ENCODE data around the gene KCNE4. TPM values are rescaled to one million over a fixed set of nuclear protein-coding genes. Genes with fewer than 3 reads are reported as not detected.

Gene KCNE4
- total RNA-seq, 4 donors from 2014 or later: 8.2 to 12.2 (median 8.7) TPM

GRCh38 chr2:223032187-223033142 lies 19.5 kb upstream of the KCNE4 start:
- H3K27ac ChIP-seq: no peak overlapping the region
- TF ChIP-seq CTCF (IDR thresholded peaks at IDR 0.05): no peak
- TF ChIP-seq EP300 (IDR thresholded peaks at IDR 0.05): no peak
- TF ChIP-seq POLR2A (IDR thresholded peaks at IDR 0.05): no peak
- no peaks in the 10 kb centered on the region for H3K4me1 ChIP-seq
- no peak for DNase-seq (ENCODE audit: low spot score in 2 of 2)
- no peaks in the 10 kb centered on the region for H3K36me3 ChIP-seq
- WGBS, 2 donors: 89 to 91% methylated on average over 8 of the region's 8 CpGs
- H3K4me3 ChIP-seq: no peak overlapping the region
- H3K27me3 ChIP-seq: no peaks in the 10 kb centered on the region
- peaks cover 0 to 17% (median 0%) of the 10 kb centered on the region in 4 donors for H3K9me3 ChIP-seq

GRCh38 chr2:223034221-223034975 lies 17.6 kb upstream of the KCNE4 start:
- H3K27me3 ChIP-seq: no peaks in the 10 kb centered on the region
- no peaks in the 10 kb centered on the region for H3K36me3 ChIP-seq
- DNase-seq (ENCODE audit: low spot score in 2 of 2): no peak
- TF ChIP-seq CTCF (IDR thresholded peaks at IDR 0.05) (no peak), POLR2A (IDR thresholded peaks at IDR 0.05) (no peak), EP300 (IDR thresholded peaks at IDR 0.05) (no peak)
- H3K27ac ChIP-seq: no peak overlapping the region
- no peaks in the 10 kb centered on the region for H3K4me1 ChIP-seq
- no peak overlapping the region for H3K4me3 ChIP-seq
- peaks cover 0 to 17% (median 0%) of the 10 kb centered on the region in 4 donors for H3K9me3 ChIP-seq

GRCh38 chr2:223036790-223037444 lies 15.1 kb upstream of the KCNE4 start:
- 65 to 74% methylated on average over 3 of the region's 3 CpGs for WGBS, 2 donors
- Histone ChIP-seq H3K9me3 (peaks cover 0 to 15% (median 0%) of the 10 kb centered on the region in 4 donors), H3K27me3 (no peaks in the 10 kb centered on the region), H3K4me1 (peaks cover 0 to 6% (median 0%) of the 10 kb centered on the region in 4 donors), H3K36me3 (no peaks in the 10 kb centered on the region), H3K27ac (no peak overlapping the region), H3K4me3 (no peak overlapping the region)
- TF ChIP-seq CTCF (IDR thresholded peaks at IDR 0.05) (no peak), POLR2A (IDR thresholded peaks at IDR 0.05) (no peak), EP300 (IDR thresholded peaks at IDR 0.05) (no peak)
- no peak for DNase-seq (ENCODE audit: low spot score in 2 of 2)

GRCh38 chr2:223037445-223037800 lies 14.6 kb upstream of the KCNE4 start:
- 71 to 72% methylated on average over 2 of the region's 2 CpGs for WGBS, 2 donors

More at GRCh38 chr2:223037445-223037800, 14.6 kb upstream of the KCNE4 start:
- TF ChIP-seq POLR2A (IDR thresholded peaks at IDR 0.05): no peak
- TF ChIP-seq EP300 (IDR thresholded peaks at IDR 0.05): no peak
- TF ChIP-seq CTCF (IDR thresholded peaks at IDR 0.05): no peak
- no peak for DNase-seq (ENCODE audit: low spot score in 2 of 2)
- H3K27ac ChIP-seq: no peak overlapping the region
- H3K4me1 ChIP-seq: peaks cover 0 to 6% (median 0%) of the 10 kb centered on the region in 4 donors
- H3K27me3 ChIP-seq: no peaks in the 10 kb centered on the region
- no peaks in the 10 kb centered on the region for H3K36me3 ChIP-seq
- H3K9me3 ChIP-seq: peaks cover 0 to 10% (median 0%) of the 10 kb centered on the region in 4 donors
- H3K4me3 ChIP-seq: no peak overlapping the region
